PC-3 (cell line): Measurements from ENCODE around the gene SGMS1.

ENCODE experiments used
- CTCF ChIP-seq: fragments of 300-600 bp; sonication (generic); conservative IDR thresholded peaks from 2 replicates; pipeline ENCODE4 v1.5.1; 2017; ENCODE audit warnings: antibody characterized with exemption, low read depth, mild to moderate bottlenecking, low read length
- EZH2 ChIP-seq: fragments of 300-600 bp; sonication (generic); IDR thresholded peaks from one replicate; pipeline ENCODE4 v1.6.1; 2017; ENCODE audit warnings: antibody characterized with exemption, mild to moderate bottlenecking, low read length; ENCODE audit not compliant: unreplicated experiment

GRCh38 chr10:50470798-50471582 lies 152.8 kb downstream of the SGMS1 start:
- TF ChIP-seq CTCF (no peak), EZH2 (no peak)
